A549 (cell line): ENCODE measurements around the gene LGALS4. TPM values are rescaled to one million over a fixed set of nuclear protein-coding genes. Genes with fewer than 3 reads are reported as not detected.

ENCODE experiments used
- ATAC-seq, 2 experiments: fragments of 200-7000 bp in 1 of 2; fragments of >200 bp in 1 of 2; cut with Nextera tagmentation in 1 of 2; cut with Tn5 transposase in 1 of 2; 3 replicates each; pipeline versions ENCODE4 v1.8.0 to v1.9.1; 2018 to 2020; ENCODE audit warnings: mild to moderate bottlenecking in 1 of 2, moderate library complexity in 1 of 2
- CTCF ChIA-PET: fragments of 300-600 bp; sonication (Branson Sonifier 250); formaldehyde crosslinking; extraction: SDS; loops from one replicate; lab custom pipeline; 2021; ENCODE audit warnings: antibody characterized with exemption, inconsistent platforms; lab: Yijun Ruan, JAX
- POLR2A ChIA-PET: fragments of 350-600 bp; formaldehyde crosslinking; extraction: SDS; loops from one replicate; lab custom pipeline; 2021; ENCODE audit warnings: antibody characterized with exemption, inconsistent platforms; lab: Yijun Ruan, JAX
- DNase-seq, 2 experiments: peaks; one replicate each; pipeline versions ENCODE4 v3.0.0 to v3.0.0-alpha.2; 2011 to 2016; ENCODE audit warnings: low read depth in 1 of 2, low spot score in 1 of 2
- FAIRE-seq: peaks from 2 replicates; lab custom pipeline; 2011; peaks lifted over from hg19 to GRCh38; lab: Jason Lieb, UNC
- H3K27ac ChIP-seq, 2 experiments: fragments of >200 bp; sonication (Bioruptor Twin); formaldehyde crosslinking; 3 replicates each; pipeline ENCODE4 v1.5.1; 2016 to 2017
- H3K4me1 ChIP-seq: fragments of >200 bp; sonication (Bioruptor Twin); formaldehyde crosslinking; 3 replicates; pipeline ENCODE4 v1.6.1; 2016
- H3K4me2 ChIP-seq: fragments of >200 bp; sonication (Bioruptor Twin); formaldehyde crosslinking; 3 replicates; pipeline ENCODE4 v1.6.1; 2016
- H3K4me3 ChIP-seq: fragments of >200 bp; sonication (Bioruptor Twin); formaldehyde crosslinking; 3 replicates; pipeline ENCODE4 v1.5.1; 2016
- H3K9me3 ChIP-seq: fragments of >200 bp; sonication (Bioruptor Twin); formaldehyde crosslinking; 3 replicates; pipeline ENCODE4 v1.6.1; 2016
- BHLHE40 ChIP-seq: IDR thresholded peaks from 2 replicates; pipeline ENCODE4 v1.6.1; 2012; ENCODE audit warnings: low read depth, low read length, inconsistent platforms
- CBX2 ChIP-seq: fragments of 200-600 bp; sonication (generic); IDR thresholded peaks from 2 replicates; pipeline ENCODE4 v1.6.1; 2016; ENCODE audit warnings: low read depth, mild to moderate bottlenecking, borderline replicate concordance
- CHD2 ChIP-seq: fragments of 150-350 bp; IDR thresholded peaks from 2 replicates; pipeline ENCODE4 v1.6.1; 2014; ENCODE audit warnings: low read length; ENCODE audit not compliant: partially characterized antibody
- EHF ChIP-seq: fragments of 250-450 bp; sonication (Bioruptor Pico); IDR thresholded peaks from 2 replicates; pipeline ENCODE4 v1.5.0; 2020; ENCODE audit warnings: mild to moderate bottlenecking
- FOSL2 ChIP-seq, 2 experiments: fragments of 450-650 bp in 1 of 2; fragments of >200 bp in 1 of 2; sonication (Bioruptor Twin) in 1 of 2; formaldehyde crosslinking; IDR thresholded peaks; 2 replicates each; pipeline versions ENCODE4 v1.5.0 to v1.6.1; 2016 to 2020; ENCODE audit warnings: mild to moderate bottlenecking in 1 of 2, moderate library complexity in 1 of 2
- HES2 ChIP-seq: fragments of >200 bp; sonication (Bioruptor Twin); formaldehyde crosslinking; IDR thresholded peaks from 2 replicates; pipeline ENCODE4 v1.6.1; 2016
- HEYL ChIP-seq: fragments of 250-450 bp; sonication (Bioruptor Pico); IDR thresholded peaks from 2 replicates; pipeline ENCODE4 v1.8.0; 2021; ENCODE audit warnings: mild to moderate bottlenecking, moderate library complexity
- HOXA7 ChIP-seq: fragments of 250-450 bp; sonication (Bioruptor Pico); IDR thresholded peaks from 2 replicates; pipeline ENCODE4 v1.5.0; 2020; ENCODE audit warnings: mild to moderate bottlenecking, moderate library complexity
- HOXB13 ChIP-seq: fragments of 250-450 bp; sonication (Bioruptor Pico); IDR thresholded peaks from 2 replicates; pipeline ENCODE4 v1.5.0; 2020; ENCODE audit warnings: low read depth, mild to moderate bottlenecking, moderate library complexity
- HOXB5 ChIP-seq: fragments of 250-450 bp; sonication (Bioruptor Pico); IDR thresholded peaks from 2 replicates; pipeline ENCODE4 v1.5.0; 2020; ENCODE audit warnings: mild to moderate bottlenecking, moderate library complexity
- JUN ChIP-seq, 2 experiments: fragments of >200 bp; sonication (Bioruptor Twin); formaldehyde crosslinking; IDR thresholded peaks; 2 replicates in 1 of 2; 3 replicates in 1 of 2; pipeline ENCODE4 v1.6.1; 2016 to 2017
- KDM5A ChIP-seq: fragments of 200-600 bp; sonication (generic); IDR thresholded peaks from 2 replicates; pipeline ENCODE4 v1.6.1; 2016; ENCODE audit warnings: antibody characterized with exemption, mild to moderate bottlenecking
- MAZ ChIP-seq: fragments of 150-350 bp; IDR thresholded peaks from 2 replicates; pipeline ENCODE4 v1.6.1; 2014; ENCODE audit warnings: antibody characterized with exemption, low read depth, low read length, borderline replicate concordance
- MYC ChIP-seq: IDR thresholded peaks from 2 replicates; pipeline ENCODE4 v1.6.1; 2012; ENCODE audit warnings: mild to moderate bottlenecking, inconsistent platforms, low read length, improper control_type of control experiment, borderline replicate concordance
- NPAS2 ChIP-seq: fragments of 250-450 bp; sonication (Bioruptor Pico); IDR thresholded peaks from 2 replicates; pipeline ENCODE4 v1.8.0; 2022; ENCODE audit warnings: mild to moderate bottlenecking, moderate library complexity, borderline replicate concordance
- NR3C1 ChIP-seq: fragments of >200 bp; sonication (Bioruptor Twin); formaldehyde crosslinking; IDR thresholded peaks from 3 replicates; pipeline ENCODE4 v1.6.1; 2017
- PHF8 ChIP-seq: fragments of 200-600 bp; sonication (generic); IDR thresholded peaks from 2 replicates; pipeline ENCODE4 v1.6.1; 2016; ENCODE audit warnings: low read depth, mild to moderate bottlenecking, antibody characterized with exemption, moderate library complexity, borderline replicate concordance
- POLR2A ChIP-seq: IDR thresholded peaks from 2 replicates; pipeline ENCODE4 v1.6.1; 2012; ENCODE audit warnings: mild to moderate bottlenecking, low read length
- RARB ChIP-seq: fragments of 250-450 bp; sonication (Bioruptor Pico); IDR thresholded peaks from 2 replicates; pipeline ENCODE4 v1.8.0; 2021; ENCODE audit warnings: mild to moderate bottlenecking, moderate library complexity
- RCOR1 ChIP-seq: fragments of 150-350 bp; IDR thresholded peaks from 2 replicates; pipeline ENCODE4 v1.6.1; 2014; ENCODE audit warnings: antibody characterized with exemption, low read length, low read depth
- REST ChIP-seq: fragments of 200-600 bp; sonication (generic); IDR thresholded peaks from 2 replicates; pipeline ENCODE4 v1.6.1; 2016; ENCODE audit warnings: antibody characterized with exemption, mild to moderate bottlenecking, moderate library complexity
- RNF2 ChIP-seq: fragments of 200-600 bp; sonication (generic); IDR thresholded peaks from 2 replicates; pipeline ENCODE4 v1.6.1; 2016; ENCODE audit warnings: low read depth, mild to moderate bottlenecking, antibody characterized with exemption, moderate library complexity, borderline replicate concordance
- SMC3 ChIP-seq: fragments of >200 bp; sonication (Bioruptor Twin); formaldehyde crosslinking; IDR thresholded peaks from 3 replicates; pipeline ENCODE4 v1.6.1; 2018; ENCODE audit warnings: inconsistent platforms
- SREBF2 ChIP-seq: fragments of 450-650 bp; IDR thresholded peaks from 2 replicates; pipeline ENCODE4 v1.6.1; 2014; ENCODE audit warnings: mild to moderate bottlenecking, moderate library complexity
- TFCP2L1 ChIP-seq: fragments of 250-450 bp; sonication (Bioruptor Pico); IDR thresholded peaks from 2 replicates; pipeline ENCODE4 v1.5.0; 2021; ENCODE audit warnings: mild to moderate bottlenecking
- TP53 ChIP-seq: fragments of 250-450 bp; sonication (Bioruptor Pico); IDR thresholded peaks from 2 replicates; pipeline ENCODE4 v1.5.0; 2021; ENCODE audit warnings: mild to moderate bottlenecking, moderate library complexity
- ZFP36 ChIP-seq: fragments of 450-650 bp; IDR thresholded peaks from 2 replicates; pipeline ENCODE4 v1.6.1; 2014; ENCODE audit warnings: borderline replicate concordance; ENCODE audit not compliant: partially characterized antibody
- ZSCAN20 ChIP-seq: fragments of 250-450 bp; sonication (Bioruptor Pico); IDR thresholded peaks from 2 replicates; pipeline ENCODE4 v1.8.0; 2022; ENCODE audit warnings: mild to moderate bottlenecking, moderate library complexity
- WGBS: methylation state at CpG from one replicate; pipeline ENCODE4 v1.1.6; 2017; ENCODE audit errors: missing lambda C conversion rate; 5-methylcytosine and 5-hydroxymethylcytosine counted together
- polyA plus RNA-seq, 4 experiments: library from polyadenylated mRNA; depleted of rRNA in 3 of 4; stranded (reverse); fragments of >200 nt; fragmentation: RNase III in 1 of 4; extraction: RNeasy Plus Mini Kit Qiagen cat#74134 plus additional on column Dnase treatment in 1 of 4; gene quantifications; 2 replicates in 3 of 4; 3 replicates in 1 of 4; pipeline ENCODE4 v1.2.3, GENCODE V29; 2011 to 2017
- TF ChIP-seq, protein P1 (sequence below): fragments of >200 bp; sonication (Bioruptor Twin); formaldehyde crosslinking; IDR thresholded peaks from 3 replicates; pipeline ENCODE4 v1.6.1; 2016
- TF ChIP-seq, protein P2 (sequence below): fragments of 450-650 bp; IDR thresholded peaks from 2 replicates; pipeline ENCODE4 v1.6.1; 2014; ENCODE audit warnings: antibody characterized with exemption
- TF ChIP-seq, protein P3 (sequence below): IDR thresholded peaks from 2 replicates; pipeline ENCODE4 v1.6.1; 2012

LGALS4 gene
- polyA plus RNA-seq, 2 of the 4 experiments (the other 2 are of a cell fraction), result 0.94 to 2.5 TPM

DNA sequence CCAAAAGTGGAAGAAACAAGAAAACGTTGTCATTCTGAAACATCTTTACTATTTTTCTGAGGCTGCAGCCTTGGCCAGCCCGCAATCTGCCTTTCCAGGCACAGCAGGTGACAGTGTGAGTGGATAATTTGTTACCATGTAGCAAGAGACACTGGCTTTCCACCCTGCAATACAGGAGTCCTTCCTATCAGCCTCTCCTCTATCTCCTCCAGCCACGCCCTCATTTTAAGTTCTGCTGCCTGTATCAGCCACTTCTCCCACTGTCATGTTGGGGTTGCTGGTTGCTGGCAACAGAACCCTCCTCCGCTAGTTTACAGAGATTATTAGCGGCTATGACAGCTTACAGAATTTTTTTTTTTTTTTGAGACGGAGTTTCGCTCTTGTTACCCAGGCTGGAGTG, 31.7 kb downstream of the LGALS4 start:
- POLR2A ChIA-PET, result no interaction called here
- H3K27ac ChIP-seq, result no peak overlapping the region
- DNase-seq, result no peak
- ATAC-seq, result peak; percentile 57 to 63; a peak in 5 of 6 replicates
- CTCF ChIA-PET, result interaction anchor here (1.0 to 2.2 kb wide), 4 partner anchors 11 to 20 kb away, joined by 3 to 8 read pairs (median 4); no protein-coding TSS in a partner anchor
- no peak overlapping the region for H3K4me3 ChIP-seq
- TF ChIP-seq, protein P1, sequence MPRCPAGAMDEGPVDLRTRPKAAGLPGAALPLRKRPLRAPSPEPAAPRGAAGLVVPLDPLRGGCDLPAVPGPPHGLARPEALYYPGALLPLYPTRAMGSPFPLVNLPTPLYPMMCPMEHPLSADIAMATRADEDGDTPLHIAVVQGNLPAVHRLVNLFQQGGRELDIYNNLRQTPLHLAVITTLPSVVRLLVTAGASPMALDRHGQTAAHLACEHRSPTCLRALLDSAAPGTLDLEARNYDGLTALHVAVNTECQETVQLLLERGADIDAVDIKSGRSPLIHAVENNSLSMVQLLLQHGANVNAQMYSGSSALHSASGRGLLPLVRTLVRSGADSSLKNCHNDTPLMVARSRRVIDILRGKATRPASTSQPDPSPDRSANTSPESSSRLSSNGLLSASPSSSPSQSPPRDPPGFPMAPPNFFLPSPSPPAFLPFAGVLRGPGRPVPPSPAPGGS, result no peak
- TF ChIP-seq POLR2A (no peak), ZFP36 (no peak), HES2 (no peak), PHF8 (no peak), CBX2 (no peak), MAZ (no peak), NPAS2 (no peak), HOXB5 (no peak), MYC (no peak), NR3C1 (no peak), TP53 (CRISPR knock-in tag) (no peak), KDM5A (no peak), TFCP2L1 (CRISPR knock-in tag) (no peak), SREBF2 (no peak), CHD2 (no peak)
- TF ChIP-seq, protein P2, sequence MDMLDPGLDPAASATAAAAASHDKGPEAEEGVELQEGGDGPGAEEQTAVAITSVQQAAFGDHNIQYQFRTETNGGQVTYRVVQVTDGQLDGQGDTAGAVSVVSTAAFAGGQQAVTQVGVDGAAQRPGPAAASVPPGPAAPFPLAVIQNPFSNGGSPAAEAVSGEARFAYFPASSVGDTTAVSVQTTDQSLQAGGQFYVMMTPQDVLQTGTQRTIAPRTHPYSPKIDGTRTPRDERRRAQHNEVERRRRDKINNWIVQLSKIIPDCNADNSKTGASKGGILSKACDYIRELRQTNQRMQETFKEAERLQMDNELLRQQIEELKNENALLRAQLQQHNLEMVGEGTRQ, result no peak
- TF ChIP-seq, all 56 proteins: peak for 0
- no peak overlapping the region for H3K4me2 ChIP-seq
- FAIRE-seq, result peak; percentile 39
- H3K9me3 ChIP-seq, result no peaks in the 10 kb centered on the region
- 66% methylated on average over 7 of the region's 7 CpGs for WGBS
- H3K4me1 ChIP-seq, result peaks cover 10% of the 10 kb centered on the region

DNA sequence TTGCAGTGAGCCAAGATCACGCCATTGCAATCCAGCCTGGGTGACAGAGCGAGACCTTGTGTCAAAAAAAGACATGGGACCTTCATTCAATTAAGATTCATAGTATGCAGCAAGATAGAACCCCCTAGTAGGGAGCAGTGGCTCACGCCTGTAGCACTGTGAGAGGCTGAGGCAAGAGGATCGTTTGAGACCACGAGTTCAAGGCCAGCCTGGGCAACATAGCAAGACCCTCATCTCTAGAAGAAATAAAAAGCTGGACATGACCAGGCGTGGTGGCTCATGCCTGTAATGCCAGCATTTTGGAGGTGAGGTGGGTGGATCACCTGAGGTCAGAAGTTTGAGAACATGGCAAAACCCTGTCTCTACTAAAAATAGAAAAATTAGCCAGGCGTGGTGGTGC, 32.3 kb downstream of the LGALS4 start:
- Histone ChIP-seq H3K4me3 (no peak overlapping the region), H3K9me3 (no peaks in the 10 kb centered on the region), H3K4me2 (no peak overlapping the region), H3K4me1 (peaks cover 13% of the 10 kb centered on the region), H3K27ac (no peak overlapping the region)
- CTCF ChIA-PET, result interaction anchor here (0.7 to 2.2 kb wide), 4 partner anchors 14 to 36 kb away, joined by 3 to 8 read pairs (median 4); partner anchors contain the start of gene CAPN12
- DNase-seq, result no peak
- no peak for TF ChIP-seq RARB (CRISPR knock-in tag)
- TF ChIP-seq REST, result no peak
- TF ChIP-seq JUN (IDR thresholded peaks at IDR 0.05), result no peak
- TF ChIP-seq CBX2, result no peak
- no peak for TF ChIP-seq HOXB13 (CRISPR knock-in tag)
- no peak for TF ChIP-seq KDM5A
- TF ChIP-seq ZSCAN20 (CRISPR knock-in tag), result no peak
- no peak for TF ChIP-seq BHLHE40
- no peak for TF ChIP-seq HOXA7
- TF ChIP-seq RCOR1, result no peak
- TF ChIP-seq, protein P3, sequence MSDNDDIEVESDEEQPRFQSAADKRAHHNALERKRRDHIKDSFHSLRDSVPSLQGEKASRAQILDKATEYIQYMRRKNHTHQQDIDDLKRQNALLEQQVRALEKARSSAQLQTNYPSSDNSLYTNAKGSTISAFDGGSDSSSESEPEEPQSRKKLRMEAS, result no peak
- no peak for TF ChIP-seq SMC3
- TF ChIP-seq PHF8, result no peak
- no peak for TF ChIP-seq NR3C1
- TF ChIP-seq RNF2, result no peak
- no peak for TF ChIP-seq HEYL (CRISPR knock-in tag)
- TF ChIP-seq FOSL2 (IDR thresholded peaks at IDR 0.05), result no peak
- TF ChIP-seq FOSL2 (CRISPR knock-in tag; IDR thresholded peaks at IDR 0.05), result no peak
- no peak for TF ChIP-seq EHF (CRISPR knock-in tag)
- no peak for TF ChIP-seq MAZ
- no peak for FAIRE-seq
- POLR2A ChIA-PET, result no interaction called here
- ATAC-seq, result no peak
- WGBS, result 71% methylated on average over 7 of the region's 7 CpGs
